SK-N-SH treated with all-trans-retinoic acid at 6 μM for 48 hours (cell line): ENCODE measurements around the gene FLT4.

Experiments used
- ATAC-seq: fragments of 200-7000 bp; cut with Tn5 transposase; 3 replicates; pipeline ENCODE4 v1.9.1; 2020; ENCODE audit warnings: mild to moderate bottlenecking, moderate library complexity
- ARNTL ChIP-seq: fragments of 450-650 bp; formaldehyde crosslinking; IDR thresholded peaks from 2 replicates; pipeline ENCODE4 v1.5.0; 2020; ENCODE audit warnings: low read depth, mild to moderate bottlenecking, moderate library complexity, borderline replicate concordance
- BACH2 ChIP-seq: fragments of 250-450 bp; sonication (Bioruptor Pico); IDR thresholded peaks from 2 replicates; pipeline ENCODE4 v1.9.0; 2021; ENCODE audit warnings: mild to moderate bottlenecking, borderline replicate concordance
- CREB5 ChIP-seq: fragments of 250-450 bp; sonication (Bioruptor Pico); IDR thresholded peaks from 2 replicates; pipeline ENCODE4 v1.5.1; 2020; ENCODE audit warnings: low read depth, mild to moderate bottlenecking, moderate library complexity
- CSRNP3 ChIP-seq: fragments of 250-450 bp; sonication (Bioruptor Pico); IDR thresholded peaks from 2 replicates; pipeline ENCODE4 v1.5.1; 2021; ENCODE audit warnings: mild to moderate bottlenecking, moderate library complexity
- GLIS3 ChIP-seq: fragments of 250-450 bp; sonication (Bioruptor Pico); IDR thresholded peaks from 2 replicates; pipeline ENCODE4 v1.5.0; 2020; ENCODE audit warnings: mild to moderate bottlenecking, moderate library complexity
- ISL1 ChIP-seq: fragments of 250-450 bp; sonication (Bioruptor Pico); IDR thresholded peaks from 2 replicates; pipeline ENCODE4 v2.1.2; 2022; ENCODE audit warnings: mild to moderate bottlenecking, moderate library complexity
- PATZ1 ChIP-seq: fragments of 250-450 bp; sonication (Bioruptor Pico); IDR thresholded peaks from 2 replicates; pipeline ENCODE4 v1.8.0; 2020; ENCODE audit warnings: mild to moderate bottlenecking, moderate library complexity, borderline replicate concordance
- POU6F1 ChIP-seq: fragments of 250-450 bp; sonication (Bioruptor Pico); IDR thresholded peaks from 2 replicates; pipeline ENCODE4 v1.8.0; 2021; ENCODE audit warnings: low read depth, mild to moderate bottlenecking, moderate library complexity, borderline replicate concordance
- PPARA ChIP-seq: fragments of 250-450 bp; sonication (Bioruptor Pico); IDR thresholded peaks from 2 replicates; pipeline ENCODE4 v1.5.0; 2020; ENCODE audit warnings: mild to moderate bottlenecking, borderline replicate concordance
- SNAI2 ChIP-seq: fragments of 250-450 bp; sonication (Bioruptor Pico); IDR thresholded peaks from 2 replicates; pipeline ENCODE4 v1.5.0; 2020; ENCODE audit warnings: mild to moderate bottlenecking, moderate library complexity
- TOX ChIP-seq: fragments of 250-450 bp; sonication (Bioruptor Pico); IDR thresholded peaks from 2 replicates; pipeline ENCODE4 v1.8.0; 2021; ENCODE audit warnings: mild to moderate bottlenecking, moderate library complexity, borderline replicate concordance
- TSHZ2 ChIP-seq: fragments of 250-450 bp; sonication (Bioruptor Pico); IDR thresholded peaks from 2 replicates; pipeline ENCODE4 v1.5.0; 2020; ENCODE audit warnings: mild to moderate bottlenecking, moderate library complexity
- ZC3H10 ChIP-seq: fragments of 250-450 bp; sonication (Bioruptor Pico); IDR thresholded peaks from 2 replicates; pipeline ENCODE4 v1.5.1; 2021; ENCODE audit warnings: mild to moderate bottlenecking, moderate library complexity
- ZFP3 ChIP-seq: fragments of 250-450 bp; sonication (Bioruptor Pico); IDR thresholded peaks from 2 replicates; pipeline ENCODE4 v1.5.0; 2020; ENCODE audit warnings: mild to moderate bottlenecking, moderate library complexity
- ZFP30 ChIP-seq: fragments of 450-650 bp; formaldehyde crosslinking; IDR thresholded peaks from 2 replicates; pipeline ENCODE4 v1.5.0; 2022; ENCODE audit warnings: mild to moderate bottlenecking, moderate library complexity
- ZNF565 ChIP-seq: fragments of 450-650 bp; formaldehyde crosslinking; conservative IDR thresholded peaks from 2 replicates; pipeline ENCODE4 v1.5.0; 2020; ENCODE audit warnings: low read depth, mild to moderate bottlenecking, moderate library complexity
- ZNF70 ChIP-seq: fragments of 450-650 bp; formaldehyde crosslinking; IDR thresholded peaks from 2 replicates; pipeline ENCODE4 v1.5.0; 2020; ENCODE audit warnings: mild to moderate bottlenecking, moderate library complexity

Gene FLT4

GRCh38 chr5:180644825-180645273 lies 4.6 kb downstream of the FLT4 start (continued):
- TF ChIP-seq TOX (CRISPR knock-in tag) (no peak), ISL1 (CRISPR knock-in tag) (no peak)

GRCh38 chr5:180644129-180644824 lies 5.1 kb downstream of the FLT4 start:
- no peak for ATAC-seq
- TF ChIP-seq GLIS3 (CRISPR knock-in tag) = no peak
- TF ChIP-seq TSHZ2 = no peak
- no peak for TF ChIP-seq CSRNP3
- TF ChIP-seq ZNF565 (CRISPR knock-in tag) = no peak
- TF ChIP-seq ARNTL (CRISPR knock-in tag) = no peak

GRCh38 chr5:180643191-180643851 lies 6.1 kb downstream of the FLT4 start:
- no peak for ATAC-seq
- TF ChIP-seq ZFP3 = peak; percentile 71
- TF ChIP-seq BACH2 (CRISPR knock-in tag) = no peak

- no peak for ATAC-seq
Observed at GRCh38 chr5:180642779-180643178, 6.6 kb downstream of the FLT4 start.

More at GRCh38 chr5:180642779-180643178, 6.6 kb downstream of the FLT4 start:
- TF ChIP-seq CSRNP3 (no peak), POU6F1 (CRISPR knock-in tag) (no peak), ZFP3 (no peak), ZC3H10 (CRISPR knock-in tag) (no peak), ZFP30 (CRISPR knock-in tag) (no peak), ARNTL (CRISPR knock-in tag) (no peak), CREB5 (CRISPR knock-in tag) (no peak), ISL1 (CRISPR knock-in tag) (no peak), TOX (CRISPR knock-in tag) (no peak), BACH2 (CRISPR knock-in tag) (no peak), PATZ1 (no peak), SNAI2 (CRISPR knock-in tag) (no peak), ZNF70 (CRISPR knock-in tag) (no peak), PPARA (CRISPR knock-in tag) (no peak), GLIS3 (CRISPR knock-in tag) (no peak), ZNF565 (CRISPR knock-in tag) (no peak)
- TF ChIP-seq, all 23 proteins: peak for 0
